Measurements from ENCODE around the gene MIR17HG.
"Not testable (repeated sequence)": the region's sequence is repeated elsewhere in the genome, so short reads cannot be mapped to it uniquely, and the experiment has no call there.

MIR17HG gene

GRCh38 chr13:91347202-91347995, at the start of gene MIR17HG:
TSS of gene MIR17HG (plus strand) at chr13:91347687.
- peak; percentile 98 for DNase-seq

- DNase-seq: no peak
Measured at GRCh38 chr13:91298060-91298459, 49.4 kb upstream of the MIR17HG start.

DNA sequence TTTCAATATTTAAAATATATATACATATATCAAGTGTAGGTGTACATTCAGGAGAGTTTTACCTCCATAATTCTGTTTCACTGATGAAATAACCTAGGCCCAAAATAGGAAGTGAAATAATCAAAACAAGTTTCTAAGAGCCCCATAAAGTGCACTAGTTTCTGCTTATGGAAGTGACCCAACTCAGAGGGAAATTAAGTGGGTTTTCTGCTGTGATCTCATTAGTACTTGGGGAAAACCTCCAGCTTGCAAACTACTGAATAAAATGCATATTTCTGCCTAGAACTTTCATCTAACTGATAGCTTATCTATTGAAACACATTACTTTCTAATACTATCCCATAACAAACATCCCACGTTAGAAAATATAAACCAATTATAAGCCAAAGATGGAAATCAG, 45.4 kb upstream of the MIR17HG start:
- no peak for DNase-seq

- DNase-seq: no peak
Measured at GRCh38 chr13:91303031-91303430, 44.5 kb upstream of the MIR17HG start.

- DNase-seq: no peak
Measured at GRCh38 chr13:91304741-91305140, 42.7 kb upstream of the MIR17HG start.

DNA sequence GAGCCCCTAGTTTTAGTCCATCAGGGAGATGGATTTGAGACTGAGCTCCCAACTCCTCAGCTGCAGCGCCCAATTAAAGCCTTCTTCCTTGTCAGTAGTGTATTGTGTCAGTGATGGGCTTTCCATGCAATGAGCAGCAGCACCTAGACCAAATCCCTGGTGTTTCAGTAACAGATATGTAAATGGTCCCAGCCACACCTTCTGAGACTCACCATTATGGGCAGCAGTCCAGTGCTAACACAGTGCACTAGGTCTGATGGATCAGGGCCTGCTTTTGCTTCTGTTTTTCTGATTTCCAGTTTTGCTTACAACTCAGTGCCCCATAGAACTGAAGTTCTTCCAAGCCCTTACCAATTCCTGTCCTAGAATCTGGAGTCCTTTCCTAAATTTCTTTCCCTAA, 41.8 kb upstream of the MIR17HG start:
- no peak for DNase-seq

DNA sequence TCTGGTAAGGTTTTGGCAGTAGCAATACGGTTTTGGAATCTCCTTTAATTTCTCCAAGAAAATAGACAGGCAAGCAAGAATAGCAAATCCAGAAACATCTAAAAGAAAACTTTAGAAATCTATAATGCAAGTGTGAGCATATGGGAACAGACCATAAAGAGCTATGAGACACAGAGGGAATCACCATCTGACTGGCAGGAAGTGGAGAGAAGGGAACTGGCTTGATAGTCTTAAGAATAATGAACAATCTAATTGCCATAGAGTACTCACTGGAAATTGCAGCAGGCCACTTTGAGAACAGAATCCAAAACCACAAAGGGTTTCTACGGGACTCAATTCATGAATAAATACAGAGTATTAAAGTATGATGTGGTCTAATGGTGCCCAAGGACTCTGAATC, 39.6 kb upstream of the MIR17HG start:
- no peak for DNase-seq

DNA sequence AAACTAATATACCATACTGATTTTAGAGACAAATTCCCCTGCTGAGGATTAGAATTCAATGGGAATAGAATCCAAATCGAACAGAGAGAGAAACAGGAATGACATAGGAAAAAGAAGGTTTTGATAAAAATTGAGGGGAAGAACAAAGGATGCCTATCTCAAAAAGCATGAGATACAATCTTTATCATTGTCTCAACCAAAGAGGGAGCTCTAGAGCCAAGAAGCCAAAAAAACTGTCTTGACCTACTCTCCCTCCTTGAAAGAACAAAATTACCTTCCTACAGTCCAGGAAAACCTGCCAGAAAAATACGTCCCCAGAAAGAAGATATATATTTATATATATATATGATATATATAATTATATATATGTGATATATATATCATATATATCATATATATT, 39.2 kb upstream of the MIR17HG start:
- DNase-seq: no peak

- no peak for DNase-seq
Measured at GRCh38 chr13:91311491-91311890, 36.0 kb upstream of the MIR17HG start.

- no peak for DNase-seq
Measured at GRCh38 chr13:91312324-91312723, 35.2 kb upstream of the MIR17HG start.

- DNase-seq: peak; percentile 62
Measured at GRCh38 chr13:91313103-91313502, 34.4 kb upstream of the MIR17HG start.

DNA sequence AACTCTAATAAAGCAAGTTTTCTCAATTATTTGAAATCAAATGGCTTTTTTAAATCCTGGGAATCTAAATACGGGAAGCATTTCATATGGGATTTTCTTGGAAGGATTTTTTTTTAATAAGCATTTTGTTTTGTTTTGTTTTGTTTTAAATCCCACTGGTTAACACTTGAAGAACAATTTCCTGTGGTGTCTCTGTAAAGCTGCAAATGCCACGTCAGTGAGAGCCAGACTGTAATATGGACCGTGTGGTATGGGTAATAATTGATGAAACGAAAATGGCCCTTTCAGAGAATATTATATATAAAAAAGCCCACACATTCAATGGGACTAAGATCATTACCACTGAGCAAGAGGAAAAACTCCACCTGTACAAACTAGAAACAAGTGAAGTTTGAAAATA, 33.9 kb upstream of the MIR17HG start:
- DNase-seq: no peak

- DNase-seq: no peak
Measured at GRCh38 chr13:91314888-91315287, 32.6 kb upstream of the MIR17HG start.

DNA sequence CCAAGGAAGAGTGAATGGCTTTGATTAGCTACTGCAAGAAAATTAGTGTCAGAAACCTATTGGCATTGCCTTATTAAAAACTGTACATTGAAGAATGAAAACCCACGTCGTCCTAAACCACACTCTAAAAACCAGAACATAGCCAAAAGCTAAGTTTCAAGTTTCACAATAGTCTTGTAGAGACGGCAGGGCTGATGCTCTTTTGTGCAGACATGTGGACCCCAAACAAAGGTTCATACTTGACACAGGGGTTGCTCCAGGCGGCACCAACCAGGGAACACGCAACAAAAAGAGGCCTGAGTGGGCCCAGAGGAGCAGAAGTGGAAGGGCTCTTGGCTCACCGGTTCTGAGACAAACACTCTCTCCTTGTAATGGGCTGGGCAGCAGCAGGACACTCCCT, 28.6 kb upstream of the MIR17HG start:
- DNase-seq: no peak

DNA sequence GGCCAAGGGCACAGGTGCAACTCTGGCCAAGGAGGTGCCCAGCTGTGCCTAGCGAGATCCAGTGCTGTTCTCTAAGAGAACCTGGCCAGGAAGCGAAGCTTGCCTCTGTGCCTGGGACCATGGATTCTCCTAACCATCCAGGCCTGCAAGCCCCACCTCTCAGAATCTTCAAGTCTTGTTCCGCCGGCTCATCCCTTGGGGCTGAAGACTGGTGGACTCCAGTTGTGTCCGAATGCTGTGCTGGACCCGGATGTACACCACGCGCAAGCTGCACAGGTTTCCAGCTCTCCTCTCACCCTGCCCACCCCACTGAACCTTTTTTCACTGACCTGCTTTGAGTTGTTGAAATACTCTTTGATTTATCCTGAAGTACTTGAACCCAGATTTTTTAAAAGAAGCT, 27.5 kb upstream of the MIR17HG start:
- no peak for DNase-seq

GRCh38 chr13:91320990-91321389, 26.5 kb upstream of the MIR17HG start:
- not testable (repeated sequence) for DNase-seq

DNA sequence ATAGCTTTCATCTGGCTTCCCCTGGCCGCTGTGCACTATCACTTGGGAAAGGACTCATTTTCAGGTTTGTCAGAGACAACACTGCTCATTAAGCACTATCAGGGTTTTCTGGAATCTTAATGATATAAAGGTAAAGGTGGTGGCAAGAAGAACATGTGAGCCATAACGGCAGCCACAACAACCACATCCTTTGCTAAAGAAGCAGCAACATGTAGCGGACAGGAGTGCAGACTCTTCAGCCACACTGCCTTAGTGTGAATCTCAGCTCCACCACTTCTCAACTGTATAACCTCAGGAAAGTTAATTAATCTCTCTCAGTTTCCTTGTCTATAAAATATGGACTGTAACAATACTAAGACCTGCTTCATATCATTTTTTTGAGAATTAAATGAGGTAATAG, 24.1 kb upstream of the MIR17HG start:
- no peak for DNase-seq

DNA sequence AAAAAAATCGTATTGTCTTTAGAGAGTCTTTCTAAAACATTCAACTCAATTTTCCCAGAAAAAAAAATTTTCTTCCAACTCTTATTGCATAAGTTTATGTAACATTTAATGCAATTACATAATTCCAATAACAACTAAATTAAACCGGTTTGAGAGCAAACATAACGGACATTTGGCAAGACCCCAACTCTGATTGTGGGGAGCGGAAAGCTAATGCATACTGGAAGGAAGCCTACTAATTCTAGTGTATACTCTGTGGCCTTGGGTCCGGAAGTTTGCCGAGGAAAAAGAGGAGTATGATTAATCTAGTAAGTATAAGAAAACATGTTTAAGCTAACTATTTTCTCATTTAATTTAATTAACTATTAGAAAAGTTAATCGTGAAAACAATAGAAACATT, 21.3 kb upstream of the MIR17HG start:
- no peak for DNase-seq

DNA sequence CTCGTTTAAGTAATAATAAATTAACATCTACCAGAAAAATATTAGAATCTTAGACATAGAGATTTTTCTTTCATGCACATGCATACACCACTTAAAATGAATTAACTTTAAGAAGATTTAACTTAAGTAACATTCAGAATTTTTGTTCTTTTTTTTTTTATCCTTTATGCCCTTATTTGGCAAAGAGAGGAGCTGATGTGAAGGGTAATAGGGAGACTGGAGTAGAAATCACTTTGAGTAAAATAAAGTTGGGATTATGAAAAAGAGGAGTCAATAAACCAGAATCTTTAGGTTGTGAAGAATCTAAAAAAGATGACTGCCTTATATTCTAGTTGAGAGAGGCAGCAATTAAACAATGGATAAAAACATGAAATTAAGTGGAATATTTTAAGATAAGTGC, 18.8 kb upstream of the MIR17HG start:
- DNase-seq: no peak

DNA sequence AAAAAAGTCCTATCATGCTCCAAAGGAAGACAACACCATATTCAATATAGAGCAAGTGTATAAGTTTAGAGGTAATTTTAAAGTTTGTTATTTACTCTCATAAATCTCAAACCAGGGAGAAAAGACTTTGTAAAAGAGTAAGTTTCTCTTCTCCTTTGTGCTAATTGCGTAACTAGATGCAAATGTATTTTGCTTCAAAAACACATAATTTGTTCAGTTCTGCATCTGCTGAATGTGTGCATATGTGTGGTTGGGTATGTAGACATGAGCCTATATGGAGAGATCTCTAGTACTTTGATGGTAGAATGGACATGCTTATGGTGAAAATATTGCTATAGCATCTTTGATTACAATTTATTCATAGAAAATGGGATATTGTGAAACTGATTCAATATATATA, 17.8 kb upstream of the MIR17HG start:
- no peak for DNase-seq

DNA sequence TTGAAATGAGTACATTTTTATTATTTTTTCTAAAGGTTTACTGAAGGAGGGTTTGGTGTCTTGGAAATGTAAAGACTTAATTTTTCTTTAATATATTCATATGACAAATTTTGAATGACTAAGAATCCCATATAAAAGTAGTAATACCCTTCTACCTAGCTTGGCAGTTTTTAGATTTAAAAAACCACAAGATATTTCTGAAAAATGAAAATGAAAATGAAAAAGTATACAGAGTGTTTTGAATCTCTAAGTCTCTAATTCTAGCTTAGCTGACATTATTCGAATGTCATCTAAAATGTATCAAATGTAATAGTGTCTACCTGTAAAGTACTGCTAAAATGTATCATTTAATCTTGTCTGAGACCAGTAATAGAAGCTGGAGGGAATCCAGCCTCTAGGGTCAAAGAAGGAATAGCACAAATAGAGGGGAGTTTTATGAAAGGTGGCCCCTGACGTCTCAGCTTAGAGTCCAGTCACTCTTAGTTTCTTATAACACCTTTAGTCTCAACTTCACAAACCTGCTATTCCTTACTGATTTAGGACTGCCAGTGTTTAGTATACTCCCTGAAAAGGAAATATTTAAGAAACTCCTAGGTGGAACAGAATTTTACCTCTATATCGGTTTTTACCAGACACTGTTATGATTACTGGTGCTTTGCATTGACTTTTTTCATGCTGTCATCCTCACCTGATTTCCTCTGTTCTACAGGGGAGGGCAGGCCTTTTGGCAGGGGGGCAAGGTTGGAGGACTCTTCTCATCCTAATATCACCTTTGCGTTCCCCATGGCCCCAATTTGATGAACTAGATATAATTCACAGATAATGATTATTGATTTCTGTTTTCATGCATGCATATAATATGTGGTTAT, 16.2 kb upstream of the MIR17HG start:
- no peak for DNase-seq

GRCh38 chr13:91346062-91346461, 1.4 kb upstream of the MIR17HG start:
- DNase-seq: no peak

GRCh38 chr13:91346850-91347201, 661 bp upstream of the MIR17HG start:
- DNase-seq: peak; percentile 79
